Activated naive CD8-positive, alpha-beta T cell treated with anti-CD3 and anti-CD28 coated beads, Interleukin-2, amount 10 ng/mL, durations not matched to agents 7 days and 5 days (primary cell): ENCODE results near the gene TAOK2. TPM values are rescaled to one million over a fixed set of nuclear protein-coding genes. Genes with fewer than 3 reads are reported as not detected.
"Not testable (repeated sequence)": the region's sequence is repeated elsewhere in the genome, so short reads cannot be mapped to it uniquely, and the experiment has no call there.

ENCODE experiments used
- ATAC-seq: fragments of 150-1000 bp; cut with Tn5 transposase; one replicate; pipeline ENCODE4 v1.10.0; 2021; ENCODE audit warnings: low read depth, moderate library complexity
- POLR2A ChIA-PET: fragments of 350-600 bp; sonication (Branson Sonifier 250); formaldehyde crosslinking; loops from one replicate; lab custom pipeline; 2021; ENCODE audit warnings: antibody characterized with exemption; lab: Charles Lee
- DNase-seq: peaks from one replicate; pipeline ENCODE4 v3.0.0; 2021
- H3K27ac Mint-ChIP-seq: one replicate; pipeline ENCODE4 v1.8.0; 2022; ENCODE audit warnings: mild to moderate bottlenecking, mixed read lengths
- H3K27me3 Mint-ChIP-seq: one replicate; pipeline ENCODE4 v1.8.0; 2022; ENCODE audit warnings: mild to moderate bottlenecking, moderate library complexity, mixed read lengths
- H3K36me3 Mint-ChIP-seq: one replicate; pipeline ENCODE4 v1.8.0; 2021; ENCODE audit warnings: mild to moderate bottlenecking, mixed read lengths
- H3K4me1 Mint-ChIP-seq: one replicate; pipeline ENCODE4 v1.8.0; 2021; ENCODE audit warnings: mixed read lengths
- H3K4me3 Mint-ChIP-seq: one replicate; pipeline ENCODE4 v1.8.0; 2022; ENCODE audit warnings: mild to moderate bottlenecking, moderate library complexity, mixed read lengths
- H3K9me3 Mint-ChIP-seq: one replicate; pipeline ENCODE4 v1.8.0; 2021; ENCODE audit warnings: mixed read lengths
- total RNA-seq, 2 experiments: library from RNA; stranded (reverse); gene quantifications; one replicate each; pipeline ENCODE4 v1.2.3, GENCODE V29; 2021

Gene TAOK2
- total RNA-seq, 2 experiments from 2014 or later: 51.6 to 53.4 TPM

- peak; percentile 41 for DNase-seq
- no peak for ATAC-seq
- Mint-ChIP-seq H3K4me3 (no peak within 1 kb of the TSS), H3K9me3 (no peaks in the 10 kb centered on the region), H3K27me3 (peaks cover 58% of the 10 kb centered on the region), H3K36me3 (no peaks in the 10 kb centered on the region), H3K4me1 (peaks cover 8% of the 10 kb centered on the region), H3K27ac (no peak within 1 kb of the TSS)
- POLR2A ChIA-PET: interaction anchor here (0.6 kb wide), 1 partner anchor 1034 kb away, joined by 3 read pairs; no protein-coding TSS in a partner anchor
These were observed 57.3 kb downstream of the TAOK2 start, which contains the start of gene TLCD3B for GRCh38 chr16:30030841-30031413. Gene TLCD3B (minus strand): TSS chr16:30031271. CDS start chr16:30030527, 744 bp downstream.

GRCh38 chr16:30031477-30031918, 57.8 kb downstream of the TAOK2 start:
- no peak for DNase-seq
- POLR2A ChIA-PET: interaction anchor here (0.6 to 1.2 kb wide), 5 partner anchors 205 to 1422 kb away, joined by 3 to 5 read pairs (median 4); partner anchors contain the start of gene SULT1A1
- Mint-ChIP-seq H3K27ac (no peak overlapping the region), H3K27me3 (peaks cover 58% of the 10 kb centered on the region), H3K9me3 (no peaks in the 10 kb centered on the region), H3K4me1 (peaks cover 8% of the 10 kb centered on the region), H3K36me3 (no peaks in the 10 kb centered on the region), H3K4me3 (no peak overlapping the region)
- no peak for ATAC-seq

GRCh38 chr16:30032083-30032819, 58.6 kb downstream of the TAOK2 start:
- Mint-ChIP-seq H3K9me3 (no peaks in the 10 kb centered on the region), H3K27me3 (peaks cover 52% of the 10 kb centered on the region), H3K4me3 (no peak overlapping the region), H3K27ac (no peak overlapping the region), H3K36me3 (no peaks in the 10 kb centered on the region), H3K4me1 (peaks cover 8% of the 10 kb centered on the region)
- peak; percentile 59 for DNase-seq
- peak; percentile 45 for ATAC-seq
- POLR2A ChIA-PET: interaction anchor here (0.6 to 1.2 kb wide), 7 partner anchors 33 to 1422 kb away, joined by 3 to 6 read pairs (median 4); partner anchors contain the start of genes ALDOA and SULT1A1

- Mint-ChIP-seq H3K9me3 (no peaks in the 10 kb centered on the region), H3K4me1 (peaks cover 6% of the 10 kb centered on the region), H3K4me3 (no peak overlapping the region), H3K27me3 (peaks cover 44% of the 10 kb centered on the region), H3K36me3 (no peaks in the 10 kb centered on the region), H3K27ac (no peak overlapping the region)
- ATAC-seq: no peak
- POLR2A ChIA-PET: no interaction called here
- no peak for DNase-seq
These were observed 59.6 kb downstream of the TAOK2 start for GRCh38 chr16:30033270-30033669.

- POLR2A ChIA-PET: interaction anchor here (0.6 kb wide), 1 partner anchor 289 kb away, joined by 3 read pairs; no protein-coding TSS in a partner anchor
- no peaks in the 10 kb centered on the region for H3K36me3 Mint-ChIP-seq
- H3K27ac Mint-ChIP-seq: no peak overlapping the region
- DNase-seq (no peak), ATAC-seq (no peak)
- H3K27me3 Mint-ChIP-seq: peaks cover 18% of the 10 kb centered on the region
- peaks cover 2% of the 10 kb centered on the region for H3K4me1 Mint-ChIP-seq
- no peak overlapping the region for H3K4me3 Mint-ChIP-seq
- no peaks in the 10 kb centered on the region for H3K9me3 Mint-ChIP-seq
These were observed 66.6 kb downstream of the TAOK2 start for GRCh38 chr16:30040221-30040620.

GRCh38 chr16:30040690-30041089, 67.0 kb downstream of the TAOK2 start:
- DNase-seq, ATAC-seq, POLR2A ChIA-PET, H3K27ac Mint-ChIP-seq, H3K9me3 Mint-ChIP-seq, H3K4me3 Mint-ChIP-seq, H3K36me3 Mint-ChIP-seq, H3K4me1 Mint-ChIP-seq: not testable (repeated sequence)
- H3K27me3 Mint-ChIP-seq: peaks cover 15% of the 10 kb centered on the region

- Mint-ChIP-seq H3K4me3 (no peak overlapping the region), H3K27ac (no peak overlapping the region), H3K36me3 (peaks cover 2% of the 10 kb centered on the region), H3K4me1 (peaks cover 6% of the 10 kb centered on the region), H3K27me3 (peaks cover 13% of the 10 kb centered on the region), H3K9me3 (peaks cover 2% of the 10 kb centered on the region)
- ATAC-seq (no peak), DNase-seq (no peak)
- POLR2A ChIA-PET: no interaction called here
These were observed 68.2 kb downstream of the TAOK2 start for GRCh38 chr16:30041841-30042240.

Other genes with a start within 250 kb of the TAOK2 start
- 10 to 100 TPM; 84.2 to 88.0 TPM for gene C16orf54, start 227.9 kb upstream of the TAOK2 start, total RNA-seq
- not detected for gene ZG16, start 195.6 kb upstream of the TAOK2 start, total RNA-seq
- gene KIF22, start 183.1 kb upstream of the TAOK2 start, total RNA-seq: 100 to 1,000 TPM; 191 to 199 TPM
- gene MAZ, start 167.3 kb upstream of the TAOK2 start, total RNA-seq: 100 to 1,000 TPM; 395 to 418 TPM
- 1 to 10 TPM; 2.2 to 2.3 TPM for gene PRRT2, start 161.7 kb upstream of the TAOK2 start, total RNA-seq
- gene PAGR1, start 157.7 kb upstream of the TAOK2 start, total RNA-seq: 10 to 100 TPM; 29.8 to 34.3 TPM
- 100 to 1,000 TPM; 130 to 136 TPM for gene MVP, start 153.4 kb upstream of the TAOK2 start, total RNA-seq
- gene CDIPT, start 110.6 kb upstream of the TAOK2 start, total RNA-seq: 10 to 100 TPM; 65.0 to 74.7 TPM
- not detected for gene SEZ6L2, start 74.3 kb upstream of the TAOK2 start, total RNA-seq
- under 1 TPM in 1 of 2 experiments, not detected in 1; 0.42 TPM for gene ASPHD1, start 73.4 kb upstream of the TAOK2 start, total RNA-seq
- gene KCTD13, start 47.6 kb upstream of the TAOK2 start, total RNA-seq: 10 to 100 TPM; 49.7 to 50.0 TPM
- 10 to 100 TPM; 67.8 to 74.5 TPM for gene TMEM219, start 11.8 kb upstream of the TAOK2 start, total RNA-seq
- 10 to 100 TPM; 35.1 to 37.3 TPM for gene HIRIP3, start 21.7 kb downstream of the TAOK2 start, total RNA-seq
- gene INO80E, start 22.4 kb downstream of the TAOK2 start, total RNA-seq: 100 to 1,000 TPM; 113 to 118 TPM
- gene DOC2A, start 37.2 kb downstream of the TAOK2 start, total RNA-seq: not detected
- not detected for gene C16orf92, start 49.3 kb downstream of the TAOK2 start, total RNA-seq
- 1 to 10 TPM; 3.9 to 5.5 TPM for gene TLCD3B, start 57.4 kb downstream of the TAOK2 start, total RNA-seq
- 1,000 to 10,000 TPM; 1,486 to 1,632 TPM for gene ALDOA, start 91.9 kb downstream of the TAOK2 start, total RNA-seq
- gene PPP4C, start 102.1 kb downstream of the TAOK2 start, total RNA-seq: 100 to 1,000 TPM; 123 to 133 TPM
- 1 to 10 TPM; 2.4 to 3.0 TPM for gene TBX6, start 118.1 kb downstream of the TAOK2 start, total RNA-seq
- gene YPEL3, start 122.3 kb downstream of the TAOK2 start, total RNA-seq: 100 to 1,000 TPM; 135 to 139 TPM
- 10 to 100 TPM; 14.3 to 18.6 TPM for gene GDPD3, start 139.7 kb downstream of the TAOK2 start, total RNA-seq
- gene MAPK3, start 149.4 kb downstream of the TAOK2 start, total RNA-seq: 10 to 100 TPM; 77.6 to 81.4 TPM
- gene CORO1A, start 209.7 kb downstream of the TAOK2 start, total RNA-seq: 1,000 to 10,000 TPM; 1,426 to 1,488 TPM
- 100 to 1,000 TPM; 122 to 145 TPM for gene BOLA2B, start 219.8 kb downstream of the TAOK2 start, total RNA-seq
- gene SLX1A, start 220.0 kb downstream of the TAOK2 start, total RNA-seq: 100 to 1,000 TPM in 1 of 2 experiments, 10 to 100 TPM in 1; 59.7 to 121 TPM
- 10 to 100 TPM; 31.8 to 32.3 TPM for gene SULT1A3, start 225.4 kb downstream of the TAOK2 start, total RNA-seq